ENCODE measurements around the gene ACSF3.
"Not testable (repeated sequence)": the region's sequence is repeated elsewhere in the genome, so short reads cannot be mapped to it uniquely, and the experiment has no call there.

The ACSF3 gene

GRCh38 chr16:89175280-89176146 is 81.9 kb downstream of the ACSF3 start:
- no peak for DNase-seq (ENCODE audit: low read depth in 3 of 3)

GRCh38 chr16:89176147-89176690 is 82.6 kb downstream of the ACSF3 start:
- DNase-seq (ENCODE audit: low read depth in 3 of 3), result no peak

- no peak for DNase-seq (ENCODE audit: low read depth in 3 of 3)
Measured at GRCh38 chr16:89176717-89177116, 83.1 kb downstream of the ACSF3 start.

GRCh38 chr16:89177501-89177900 is 83.8 kb downstream of the ACSF3 start:
- DNase-seq (ENCODE audit: low read depth in 3 of 3), result no peak

- no peak for DNase-seq (ENCODE audit: low read depth in 3 of 3)
Measured at GRCh38 chr16:89178453-89179147, 84.9 kb downstream of the ACSF3 start.

GRCh38 chr16:89179148-89179484 is 85.5 kb downstream of the ACSF3 start:
- DNase-seq (ENCODE audit: low read depth in 3 of 3), result no peak

GRCh38 chr16:89179656-89180315 is 86.1 kb downstream of the ACSF3 start:
- DNase-seq (ENCODE audit: low read depth in 3 of 3), result no peak

GRCh38 chr16:89183463-89183862 is 89.8 kb downstream of the ACSF3 start:
- DNase-seq (ENCODE audit: low read depth in 3 of 3), result no peak

GRCh38 chr16:89183975-89184676 is 90.5 kb downstream of the ACSF3 start:
- DNase-seq (ENCODE audit: low read depth in 3 of 3), result no peak

- no peak for DNase-seq (ENCODE audit: low read depth in 3 of 3)
Measured at GRCh38 chr16:89184677-89184932, 91.0 kb downstream of the ACSF3 start.

- no peak for DNase-seq (ENCODE audit: low read depth in 3 of 3)
Measured at GRCh38 chr16:89184933-89185794, 91.5 kb downstream of the ACSF3 start.

GRCh38 chr16:89185887-89186592 is 92.4 kb downstream of the ACSF3 start:
- DNase-seq (ENCODE audit: low read depth in 3 of 3), result not testable (repeated sequence)

GRCh38 chr16:89186593-89187031 is 93.0 kb downstream of the ACSF3 start:
- not testable (repeated sequence) for DNase-seq (ENCODE audit: low read depth in 3 of 3)

GRCh38 chr16:89187032-89187769 is 93.5 kb downstream of the ACSF3 start:
- peak in 1 of 3 donors; percentile 16 for DNase-seq (ENCODE audit: low read depth in 3 of 3)

GRCh38 chr16:89187770-89188392 is 94.2 kb downstream of the ACSF3 start:
- DNase-seq (ENCODE audit: low read depth in 3 of 3), result no peak

- DNase-seq (ENCODE audit: low read depth in 3 of 3), result not testable (repeated sequence)
Measured at GRCh38 chr16:89188471-89189357, 95.1 kb downstream of the ACSF3 start.

GRCh38 chr16:89189358-89190025 is 95.8 kb downstream of the ACSF3 start:
- no peak for DNase-seq (ENCODE audit: low read depth in 3 of 3)
